Hematopoietic multipotent progenitor cell (in vitro differentiated cells): ENCODE measurements around the gene CCL1. TPM values are rescaled to one million over a fixed set of nuclear protein-coding genes. Genes with fewer than 3 reads are reported as not detected.
A peak's percentile ranks its signal among the peaks of the same experiment; 100 is the strongest.
"Not testable (repeated sequence)": the region's sequence is repeated elsewhere in the genome, so short reads cannot be mapped to it uniquely, and the experiment has no call there.

Experiments
- DNase-seq, 3 donors: peaks; one replicate each; pipeline ENCODE4 v3.0.0-alpha.2; 2011 to 2015; ENCODE audit warnings: low read depth in 2 of 3, low spot score in 2 of 3
- total RNA-seq: library from RNA; depleted of rRNA; stranded (reverse); fragments of >200 nt; gene quantifications from one replicate; pipeline ENCODE4 v1.2.3, GENCODE V29; 2012

CCL1 gene
- total RNA-seq, 1 donor, result not detected

GRCh38 chr17:34361478-34362061 is 1.5 kb downstream of the CCL1 start:
- peak; percentile 6 to 96 (median 87) for DNase-seq

- peak in 2 of 3 donors; percentile 37 to 62 for DNase-seq
Observed at GRCh38 chr17:34360601-34361270, 2.3 kb downstream of the CCL1 start.

DNA sequence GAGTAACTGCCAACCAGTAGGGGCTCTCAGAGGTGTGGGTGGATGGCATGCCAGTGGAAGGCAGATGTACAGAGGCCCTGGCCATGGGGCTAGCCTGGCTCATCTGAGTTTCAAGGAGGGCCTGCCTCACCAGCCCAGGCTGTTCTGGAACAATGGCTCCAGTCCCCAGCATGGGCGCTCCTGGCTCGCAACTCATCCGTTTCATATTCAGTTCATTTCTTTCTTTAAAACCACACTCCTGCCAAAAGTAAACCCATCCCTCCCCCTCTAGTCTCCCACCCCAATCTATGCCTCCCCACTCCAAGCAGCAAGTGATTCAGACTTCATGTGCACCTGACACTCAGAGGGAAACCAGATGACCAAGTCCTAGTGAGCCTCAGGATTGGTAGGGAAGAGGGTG is 4.4 kb downstream of the CCL1 start:
- DNase-seq, result no peak

DNA sequence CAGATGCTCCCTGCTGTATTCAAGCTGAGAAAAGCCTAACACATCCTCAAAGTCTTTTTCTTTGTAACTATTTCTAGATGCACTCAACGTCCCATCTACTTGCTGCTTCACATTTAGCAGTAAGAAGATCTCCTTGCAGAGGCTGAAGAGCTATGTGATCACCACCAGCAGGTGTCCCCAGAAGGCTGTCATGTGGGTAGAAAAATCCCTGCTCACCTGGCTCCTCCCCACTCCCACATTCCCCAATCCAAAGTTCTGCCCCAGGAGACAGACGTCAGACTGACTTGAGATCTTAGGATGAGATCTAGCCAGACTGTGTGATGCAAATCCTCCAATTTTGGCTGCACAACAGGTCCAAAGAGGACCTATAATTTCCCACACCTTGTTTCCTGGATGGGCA is 5.6 kb downstream of the CCL1 start:
- DNase-seq, result no peak

DNA sequence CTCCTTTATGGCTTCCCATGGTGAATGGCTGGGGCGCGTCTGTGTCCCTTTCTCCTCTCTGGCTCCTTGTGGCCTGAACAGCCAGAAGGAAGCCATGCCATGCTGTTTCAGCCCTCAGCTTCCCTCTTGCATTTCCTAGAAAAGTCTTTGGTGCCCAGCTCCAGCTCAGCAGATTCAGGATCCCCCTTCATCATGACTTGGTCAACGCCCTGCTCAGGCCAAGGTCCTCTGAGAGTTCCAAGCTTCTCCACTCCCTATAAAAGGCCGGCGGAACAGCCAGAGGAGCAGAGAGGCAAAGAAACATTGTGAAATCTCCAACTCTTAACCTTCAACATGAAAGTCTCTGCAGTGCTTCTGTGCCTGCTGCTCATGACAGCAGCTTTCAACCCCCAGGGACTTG is 6.8 kb downstream of the CCL1 start, which contains the start of gene CCL13:
CCL13 (plus strand) TSS at position 287 of the 400 bp plus-strand sequence; CDS start at position 334, 47 bp downstream.
- no peak for DNase-seq

DNA sequence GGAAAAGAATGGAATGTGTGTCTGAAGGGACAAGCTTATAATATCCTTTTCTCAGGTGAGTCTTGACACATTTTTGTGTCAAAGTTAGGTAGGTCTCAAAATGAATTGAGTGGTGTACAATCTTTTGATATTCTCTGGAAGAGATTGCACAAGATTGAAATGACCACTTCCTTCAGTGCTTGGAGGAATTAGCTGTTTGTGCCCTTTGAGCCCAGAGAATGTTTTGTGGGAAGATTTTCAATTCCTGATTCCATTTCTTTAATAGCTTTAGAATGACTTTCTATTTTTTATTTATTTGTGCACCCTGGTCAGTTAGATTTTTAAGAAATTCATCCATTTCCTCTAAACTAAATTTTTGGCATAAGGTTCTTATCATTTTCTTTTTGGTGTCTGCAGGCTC is 8.4 kb downstream of the CCL1 start:
- no peak for DNase-seq

DNA sequence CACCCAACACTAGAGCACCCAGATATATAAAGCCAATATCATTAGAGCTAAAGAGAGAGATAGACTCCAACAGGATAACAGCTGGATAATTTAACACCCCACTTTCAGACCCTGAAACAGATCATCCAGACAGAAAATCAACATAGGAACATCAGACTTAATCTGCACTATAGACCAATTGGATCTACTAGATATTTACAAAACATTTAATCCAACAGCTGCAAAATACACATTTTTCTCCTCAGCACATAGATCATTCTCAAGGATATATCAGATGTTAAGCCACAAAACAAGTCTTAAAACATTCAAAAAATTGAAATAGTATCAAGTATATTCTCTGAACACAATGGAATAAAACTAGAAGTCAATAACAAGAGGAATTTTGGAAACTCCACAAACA is 10.8 kb downstream of the CCL1 start:
- no peak for DNase-seq

DNA sequence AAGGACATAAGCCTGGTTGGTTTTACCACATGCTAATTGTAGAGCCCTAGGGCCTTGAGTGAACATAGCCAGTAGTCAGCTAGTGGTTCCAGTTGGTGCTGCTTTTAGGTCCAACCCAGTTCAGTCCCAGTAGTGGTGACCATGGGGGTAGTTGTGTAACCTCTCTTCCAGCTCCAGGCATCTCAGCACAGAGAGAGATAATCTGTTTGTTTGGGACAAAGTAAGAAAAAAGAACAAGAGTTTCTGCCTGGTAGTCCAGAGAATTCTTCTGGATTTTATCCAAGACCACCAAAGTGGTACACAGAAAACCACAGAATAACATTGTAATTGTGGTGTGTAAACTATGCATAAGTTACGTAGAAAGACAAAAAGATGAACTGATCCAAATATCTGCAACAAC is 11.9 kb downstream of the CCL1 start:
- DNase-seq, result no peak

DNA sequence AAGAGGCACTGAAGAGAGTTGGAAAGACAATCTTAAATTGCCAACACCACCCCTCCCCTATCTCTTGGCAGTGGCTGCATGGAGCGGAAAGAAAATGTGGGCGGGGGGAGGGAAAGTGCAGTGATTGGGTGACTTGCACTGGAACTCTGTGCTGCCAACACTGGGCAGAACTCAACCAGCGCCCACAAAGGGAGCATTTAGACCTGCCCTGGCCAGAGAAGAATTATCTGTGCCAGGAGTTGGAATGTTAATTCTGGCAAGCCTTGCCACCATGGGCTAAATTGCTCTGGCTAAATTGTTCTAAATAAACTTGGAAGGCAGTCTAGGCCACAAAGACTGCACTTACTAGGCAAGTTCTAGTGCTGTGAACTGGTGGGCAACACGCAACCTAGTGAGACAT is 13.3 kb downstream of the CCL1 start:
- DNase-seq, result no peak

DNA sequence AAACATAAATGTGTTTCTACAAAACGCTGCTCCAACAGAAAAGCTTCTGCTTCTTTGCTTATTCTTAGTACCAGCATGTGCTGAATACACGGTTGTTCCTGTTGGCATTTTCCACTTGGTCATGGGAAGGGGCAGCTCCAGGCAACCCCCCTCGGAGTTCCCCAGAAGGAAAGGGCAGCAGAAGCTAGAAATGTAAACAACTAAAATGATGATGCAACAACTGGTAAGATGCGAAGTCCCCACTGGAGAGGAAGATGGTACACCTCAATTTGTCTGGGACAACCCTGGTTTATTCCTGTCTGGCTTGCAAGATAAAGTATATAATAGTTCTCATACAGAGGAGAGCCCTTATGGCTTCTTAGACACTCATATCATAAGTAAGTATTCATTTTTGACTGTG is 16.0 kb downstream of the CCL1 start:
- no peak for DNase-seq

DNA sequence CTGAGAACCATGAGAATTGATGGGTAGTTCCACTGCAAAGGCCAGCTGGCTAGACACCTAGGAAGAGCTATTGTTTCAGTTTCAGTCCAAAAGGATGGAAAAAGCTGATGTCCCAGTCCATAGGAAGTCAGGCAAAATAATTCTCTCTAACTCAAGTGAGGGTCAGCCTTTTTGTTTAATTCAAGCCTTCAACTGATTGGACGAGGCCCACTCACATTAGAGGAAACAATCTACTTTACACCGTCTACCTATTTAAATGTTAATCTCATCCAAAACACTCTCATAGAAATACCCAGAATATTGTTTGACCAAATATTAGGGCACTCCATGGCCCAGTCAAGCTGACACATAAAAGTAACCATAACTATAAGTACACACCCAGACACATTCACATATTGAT is 21.1 kb downstream of the CCL1 start:
- DNase-seq, result no peak

GRCh38 chr17:34339138-34339770 is 23.8 kb downstream of the CCL1 start:
- DNase-seq, result no peak

DNA sequence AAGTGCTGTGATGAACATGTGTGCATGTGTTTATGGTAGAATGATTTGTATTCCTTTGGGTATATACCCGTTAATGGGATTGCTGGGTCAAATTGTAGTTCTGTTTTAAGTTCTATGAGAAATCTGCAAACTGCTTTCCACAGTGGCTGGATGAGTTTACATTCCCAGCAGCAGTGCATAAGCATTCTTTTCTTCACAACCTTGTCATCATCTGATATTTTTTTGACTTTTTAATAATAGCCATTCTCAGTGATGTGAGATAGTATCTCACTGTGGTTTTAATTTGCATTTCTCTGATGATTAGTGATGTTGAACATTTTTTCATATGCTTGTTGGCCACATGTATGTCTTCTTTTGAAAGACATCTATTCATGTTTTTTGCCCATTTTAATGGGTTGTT is 25.3 kb downstream of the CCL1 start:
- DNase-seq, result no peak

DNA sequence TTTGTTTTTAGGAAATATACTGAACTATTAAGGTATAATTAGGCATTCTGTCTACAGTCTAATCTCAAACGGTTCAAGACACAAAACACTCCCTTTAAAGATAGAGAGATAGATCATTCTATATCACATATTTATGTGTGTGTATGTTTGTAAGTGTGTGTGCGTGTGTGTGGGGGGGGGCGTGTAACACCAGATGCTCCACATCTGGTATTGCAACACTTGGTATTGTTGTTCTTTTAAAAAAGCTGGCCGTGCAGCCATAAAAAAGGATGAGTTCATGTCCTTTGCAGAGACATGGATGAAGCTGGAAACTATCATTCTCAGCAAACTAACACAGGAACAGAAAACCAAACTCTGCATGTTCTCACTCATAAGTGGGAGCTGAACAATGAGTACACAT is 35.5 kb downstream of the CCL1 start:
- not testable (repeated sequence) for DNase-seq

- no peak for DNase-seq
Observed at GRCh38 chr17:34321964-34322363, 41.1 kb downstream of the CCL1 start.

- DNase-seq, result no peak
Observed at GRCh38 chr17:34319039-34319483, 44.0 kb downstream of the CCL1 start, which contains the start of gene CCL8. Gene CCL8 (plus strand): TSS chr17:34319435. CDS start chr17:34319502, 67 bp downstream.

DNA sequence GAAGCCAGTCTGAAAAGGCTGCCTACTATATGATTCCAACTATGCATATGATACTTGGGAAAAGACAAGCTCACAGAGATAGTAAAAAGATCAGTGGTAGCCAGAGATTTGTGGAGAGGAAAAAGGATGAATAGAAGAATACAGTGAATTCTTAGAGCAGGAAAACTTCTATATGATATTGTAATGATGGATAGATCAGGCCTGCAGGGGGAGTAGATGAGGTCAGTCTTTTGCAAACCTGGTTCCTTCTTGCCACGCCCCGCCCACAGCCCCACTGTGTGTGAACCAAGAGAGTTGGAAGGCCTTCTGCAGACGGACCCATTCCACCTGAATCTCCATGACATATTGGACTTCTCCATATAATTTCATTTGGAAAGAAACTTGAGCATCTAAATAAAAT is 44.6 kb downstream of the CCL1 start:
- no peak for DNase-seq

- no peak for DNase-seq
Observed at GRCh38 chr17:34314279-34314678, 48.8 kb downstream of the CCL1 start.

- no peak for DNase-seq
Observed at GRCh38 chr17:34313164-34313563, 49.9 kb downstream of the CCL1 start.

DNA sequence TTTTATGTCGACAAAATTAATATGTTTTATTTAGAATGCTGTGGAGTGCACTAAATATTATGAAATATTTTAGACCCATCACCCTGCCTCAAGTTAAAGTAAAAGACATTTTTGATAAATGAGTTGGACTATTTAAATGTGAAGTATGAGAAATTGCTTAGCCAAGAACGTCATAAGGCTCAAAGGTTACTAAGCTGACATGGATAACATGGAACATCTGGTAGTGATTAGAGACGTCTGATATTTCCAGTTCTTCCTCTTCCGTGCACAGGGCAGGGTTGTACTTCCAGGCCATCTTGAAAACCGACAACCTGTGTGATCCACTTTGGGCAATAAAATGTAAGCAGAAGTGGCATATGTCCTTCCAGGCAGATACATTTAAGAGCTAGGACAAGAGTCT is 51.0 kb downstream of the CCL1 start:
- DNase-seq, result no peak

DNA sequence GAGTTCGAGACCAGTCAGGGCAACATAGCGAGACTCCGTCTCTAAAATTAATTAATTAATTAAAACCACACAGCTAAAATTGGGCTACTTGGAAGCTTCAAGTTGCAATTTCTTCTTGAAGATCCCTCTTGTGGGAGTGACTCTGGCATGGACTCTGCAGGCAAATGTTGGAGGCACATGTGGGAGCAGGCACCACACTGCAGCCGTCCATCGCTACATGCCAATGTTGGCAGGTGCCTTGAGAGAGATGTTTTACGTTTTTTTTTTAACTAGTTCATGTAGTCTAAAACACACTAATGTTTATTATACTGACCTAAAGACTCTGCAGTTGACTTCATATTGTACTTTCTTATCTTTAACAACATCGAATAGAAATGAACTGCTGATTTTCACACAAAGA is 51.7 kb downstream of the CCL1 start:
- no peak for DNase-seq
